ENCODE data around the gene KISS1R.

DNA sequence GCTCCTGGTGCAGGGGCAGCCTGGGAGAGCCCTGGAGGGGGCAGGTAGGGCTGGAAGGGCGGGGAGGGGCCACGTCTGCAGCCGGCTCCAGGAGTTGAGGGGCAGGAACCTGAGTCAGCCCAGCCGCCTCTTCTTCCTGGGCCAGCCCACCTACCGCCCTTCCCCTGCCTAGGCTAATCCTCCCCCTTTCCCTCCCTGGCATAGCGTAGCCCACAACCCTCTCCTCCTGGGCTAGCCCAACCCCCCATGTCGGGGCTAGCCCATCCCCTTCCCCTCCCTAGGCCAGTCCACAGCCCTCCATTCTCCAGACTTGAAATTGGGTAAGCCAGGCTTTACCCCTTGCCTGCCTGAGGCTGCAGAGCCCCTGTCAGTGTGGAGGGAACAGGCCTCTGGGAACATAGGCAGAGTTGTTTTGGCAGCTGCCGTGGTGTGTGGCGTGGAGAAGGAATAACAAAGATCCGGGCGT lies 46.4 kb downstream of the KISS1R start:
- TF ChIP-seq, protein P1, sequence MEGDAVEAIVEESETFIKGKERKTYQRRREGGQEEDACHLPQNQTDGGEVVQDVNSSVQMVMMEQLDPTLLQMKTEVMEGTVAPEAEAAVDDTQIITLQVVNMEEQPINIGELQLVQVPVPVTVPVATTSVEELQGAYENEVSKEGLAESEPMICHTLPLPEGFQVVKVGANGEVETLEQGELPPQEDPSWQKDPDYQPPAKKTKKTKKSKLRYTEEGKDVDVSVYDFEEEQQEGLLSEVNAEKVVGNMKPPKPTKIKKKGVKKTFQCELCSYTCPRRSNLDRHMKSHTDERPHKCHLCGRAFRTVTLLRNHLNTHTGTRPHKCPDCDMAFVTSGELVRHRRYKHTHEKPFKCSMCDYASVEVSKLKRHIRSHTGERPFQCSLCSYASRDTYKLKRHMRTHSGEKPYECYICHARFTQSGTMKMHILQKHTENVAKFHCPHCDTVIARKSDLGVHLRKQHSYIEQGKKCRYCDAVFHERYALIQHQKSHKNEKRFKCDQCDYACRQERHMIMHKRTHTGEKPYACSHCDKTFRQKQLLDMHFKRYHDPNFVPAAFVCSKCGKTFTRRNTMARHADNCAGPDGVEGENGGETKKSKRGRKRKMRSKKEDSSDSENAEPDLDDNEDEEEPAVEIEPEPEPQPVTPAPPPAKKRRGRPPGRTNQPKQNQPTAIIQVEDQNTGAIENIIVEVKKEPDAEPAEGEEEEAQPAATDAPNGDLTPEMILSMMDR (IDR thresholded peaks at IDR 0.05; ENCODE audit: low read depth, low read length) = no peak
- no peak for TF ChIP-seq EZH2phosphoT487 (IDR thresholded peaks at IDR 0.05; ENCODE audit: low read depth)
